Activated CD4-positive, alpha-beta T cell treated with anti-CD3 and anti-CD28 coated beads, Interleukin-2, amount 50 U/mL, for 4 hours (primary cell): Measurements from ENCODE around the gene KSR1.
"Not testable (repeated sequence)": the region's sequence is repeated elsewhere in the genome, so short reads cannot be mapped to it uniquely, and the experiment has no call there.

Source experiments
- DNase-seq, 2 experiments: peaks; one replicate each; pipeline ENCODE4 v3.0.0-alpha.2; 2020

Gene KSR1

DNA sequence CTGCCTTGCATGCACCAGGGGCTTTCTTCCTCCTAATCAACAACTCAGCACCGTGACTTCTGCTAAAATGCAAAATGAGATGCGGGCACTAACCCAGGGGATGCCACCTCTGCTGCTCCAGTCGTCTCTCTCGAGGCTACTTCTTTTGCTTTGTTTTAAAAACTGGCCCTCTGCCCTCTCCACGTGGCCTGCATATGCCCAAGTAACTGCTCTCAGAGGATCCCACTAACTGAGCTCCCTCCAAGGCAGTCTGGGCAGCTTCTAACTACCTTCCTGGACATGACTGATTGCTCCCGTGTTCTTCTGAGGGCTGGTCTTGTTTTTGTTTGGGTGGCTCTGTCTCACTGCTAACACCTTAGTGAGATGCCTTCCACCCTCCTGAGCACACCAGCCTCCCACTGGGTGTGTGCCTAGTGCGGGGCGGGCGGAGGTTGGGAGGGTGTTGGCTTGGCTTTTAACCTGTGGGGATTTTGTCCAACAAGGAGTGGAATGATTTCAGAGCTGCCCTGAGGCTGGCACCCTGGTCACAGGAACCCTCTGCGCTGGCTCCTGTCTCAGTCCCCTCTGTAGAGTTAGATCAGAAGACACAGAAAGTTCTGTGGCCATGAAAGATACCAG lies 165.8 kb downstream of the KSR1 start:
- DNase-seq: no peak

DNA sequence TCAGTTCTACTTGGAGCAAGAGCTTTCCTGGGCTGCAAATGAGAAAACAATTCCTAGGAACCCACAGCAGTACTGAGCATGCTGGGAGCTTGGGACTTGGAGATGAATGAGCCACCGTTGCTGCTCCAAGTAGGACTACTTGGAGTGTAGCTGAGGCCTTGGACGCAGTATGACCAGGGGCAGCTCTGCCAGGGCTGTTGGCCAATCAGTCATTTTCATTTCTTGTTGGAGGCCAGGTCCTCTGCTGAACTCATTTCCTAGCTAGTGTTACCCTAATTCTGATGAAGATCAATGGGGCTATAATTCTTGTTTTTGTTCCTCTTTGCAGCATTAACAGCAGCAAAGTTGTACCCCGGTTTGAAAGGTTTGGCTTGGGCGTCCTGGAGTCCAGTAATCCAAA lies 166.7 kb downstream of the KSR1 start:
- DNase-seq: no peak

DNA sequence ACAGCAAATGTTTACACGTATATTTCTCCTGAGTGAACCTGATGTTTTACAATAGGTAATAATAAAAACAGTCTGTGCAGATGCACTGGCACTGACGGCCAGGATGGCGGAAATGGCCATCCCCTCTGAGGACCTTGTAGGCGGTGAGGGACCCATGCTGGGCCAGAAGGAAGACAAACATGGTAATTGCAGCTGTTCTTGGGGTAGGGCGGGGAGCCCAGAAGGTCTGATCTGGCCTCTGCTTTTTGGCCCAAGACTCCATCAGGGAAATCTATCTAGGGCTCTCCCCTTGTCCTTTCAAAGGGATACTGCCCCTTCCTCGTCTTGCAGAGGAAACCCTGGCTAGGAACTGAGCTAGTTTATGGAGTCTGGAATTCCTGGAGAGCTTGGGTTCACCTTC lies 167.4 kb downstream of the KSR1 start:
- no peak for DNase-seq

DNA sequence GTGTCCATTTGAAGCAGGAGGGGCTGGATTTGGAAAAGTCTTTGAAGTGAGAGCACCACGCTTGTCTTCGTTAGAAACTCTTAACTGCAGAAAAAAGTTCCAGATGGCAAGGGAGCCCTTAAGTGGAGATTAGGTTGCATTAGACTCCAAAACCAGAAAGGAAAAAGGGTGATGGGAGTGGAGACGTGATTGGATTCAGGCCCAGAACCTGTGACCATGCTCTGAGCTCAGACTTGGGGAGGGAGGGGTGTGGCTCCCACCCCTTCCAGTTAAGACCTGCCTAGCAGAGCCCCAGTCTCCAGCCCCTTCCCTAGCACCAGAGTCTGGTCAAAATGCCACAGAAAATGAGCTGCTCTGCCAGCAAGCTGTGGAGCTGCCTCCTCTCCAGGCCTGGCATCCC lies 168.3 kb downstream of the KSR1 start:
- no peak for DNase-seq

DNA sequence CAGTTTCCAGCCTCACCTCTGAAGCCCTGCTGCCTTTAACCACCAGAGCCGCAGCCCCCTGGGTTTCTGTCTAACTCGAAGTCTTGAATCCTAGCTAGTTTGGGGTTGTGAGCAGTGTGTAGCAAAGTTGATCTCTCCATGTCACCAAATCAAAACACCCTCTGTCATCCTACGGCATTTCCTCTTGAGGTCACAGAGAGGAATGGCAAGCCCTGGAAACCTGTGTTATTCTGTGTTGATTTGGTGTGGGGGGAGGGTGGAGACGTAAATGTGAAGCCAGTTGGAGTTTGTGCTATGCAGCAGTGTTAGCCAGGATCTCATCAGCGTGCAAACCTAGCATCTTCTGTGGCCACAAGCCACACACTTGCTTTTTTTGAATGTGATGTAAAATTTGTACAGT lies 169.6 kb downstream of the KSR1 start:
- no peak for DNase-seq

DNA sequence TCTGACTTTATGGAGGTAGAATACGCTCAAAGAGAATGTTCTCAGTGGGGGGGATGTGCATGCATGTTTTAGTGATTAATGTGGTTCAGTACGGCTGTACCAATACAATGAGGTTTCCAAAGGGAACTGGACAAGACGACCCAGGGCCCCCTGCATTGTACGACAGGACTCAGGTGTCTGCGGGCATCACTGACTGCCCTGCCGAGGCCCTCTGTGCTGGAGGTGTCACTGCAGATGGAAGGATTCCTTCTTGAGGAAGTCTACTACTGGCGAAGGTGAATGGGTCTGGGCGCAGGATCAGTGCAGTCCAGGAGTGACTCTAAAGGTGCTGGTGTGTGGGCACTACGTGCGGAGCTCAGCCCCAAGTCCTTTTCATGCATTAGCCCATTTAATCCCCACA lies 171.3 kb downstream of the KSR1 start:
- DNase-seq: no peak

DNA sequence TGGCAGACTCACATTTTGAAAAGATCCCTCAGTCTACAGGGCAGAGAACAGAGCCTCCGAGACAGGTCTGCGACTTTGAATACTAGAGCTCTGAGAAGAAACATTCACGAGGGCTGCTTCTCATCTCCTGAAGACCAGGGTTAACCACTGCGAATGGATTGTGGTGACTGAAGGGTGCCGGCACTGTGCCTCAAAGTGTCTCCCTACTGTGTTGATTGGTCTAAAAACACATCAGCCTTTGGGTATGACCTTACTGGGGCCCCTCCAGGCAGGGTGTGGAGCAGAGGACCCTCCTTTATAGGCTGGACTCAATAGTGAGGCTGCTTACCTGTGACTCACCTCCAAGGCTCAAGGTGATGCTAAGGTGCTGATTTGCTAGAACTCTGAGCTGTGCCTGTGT lies 172.1 kb downstream of the KSR1 start:
- no peak for DNase-seq

DNA sequence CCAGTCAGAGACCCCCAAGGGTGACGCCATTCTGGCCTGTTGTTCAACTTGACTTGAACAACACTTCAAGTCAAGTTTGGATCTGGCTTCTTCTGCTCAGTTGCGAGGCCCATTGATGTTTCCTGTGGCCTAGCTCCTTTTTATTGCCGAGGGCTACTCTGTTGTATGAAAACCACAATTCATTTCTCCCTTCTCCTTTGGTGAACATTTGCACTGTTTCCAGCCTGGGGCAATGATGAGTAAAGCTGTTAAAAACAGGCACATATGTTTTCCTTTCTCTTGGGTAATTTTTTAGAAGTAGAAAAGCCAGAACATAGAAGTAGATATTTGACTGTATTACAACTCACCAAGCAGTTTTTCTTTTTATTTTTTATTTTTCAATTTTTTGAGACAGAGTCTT lies 173.0 kb downstream of the KSR1 start:
- DNase-seq: not testable (repeated sequence)

DNA sequence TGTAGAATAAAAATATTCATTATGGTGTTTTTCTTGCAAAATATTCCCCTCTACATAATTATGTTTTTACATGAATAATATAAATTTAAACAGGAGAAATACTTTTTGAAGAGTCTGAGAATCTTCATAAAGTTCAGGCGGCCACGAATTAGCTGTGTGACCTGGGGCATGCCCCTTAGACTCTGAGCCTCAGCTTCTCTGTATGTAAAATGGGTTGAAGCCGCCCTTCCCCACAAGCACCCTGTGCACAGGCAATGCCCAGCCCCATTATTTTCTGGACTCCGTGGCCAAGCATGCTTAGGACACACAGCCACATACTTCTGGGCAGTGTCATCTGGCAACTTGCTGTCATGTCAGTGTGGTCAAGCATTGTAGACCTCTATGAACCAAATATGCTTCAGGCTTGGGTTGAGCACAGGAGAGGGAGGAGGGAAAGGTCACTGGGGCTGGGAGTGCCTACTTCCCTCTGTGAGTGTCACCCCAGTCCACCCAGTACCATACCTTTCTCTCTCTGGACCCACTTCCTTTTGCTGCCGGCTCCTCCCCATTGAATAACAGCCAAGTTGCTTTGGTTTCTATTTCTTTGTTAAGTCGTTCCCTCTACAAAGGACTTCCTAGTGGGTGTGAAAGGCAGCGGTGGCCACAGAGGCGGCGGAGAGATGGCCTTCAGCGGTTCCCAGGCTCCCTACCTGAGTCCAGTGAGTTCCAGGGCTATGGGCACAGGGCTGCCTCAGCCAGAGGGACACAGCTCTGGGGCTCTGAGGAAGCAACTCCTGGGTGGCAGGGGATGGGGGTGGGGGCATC lies 174.6 kb downstream of the KSR1 start, which contains the start of gene LGALS9:
Gene LGALS9 (plus strand): TSS at position 582 of the 804 bp plus-strand sequence. CDS start 78 bp downstream, at position 660.
- DNase-seq: peak; percentile 7 to 15

DNA sequence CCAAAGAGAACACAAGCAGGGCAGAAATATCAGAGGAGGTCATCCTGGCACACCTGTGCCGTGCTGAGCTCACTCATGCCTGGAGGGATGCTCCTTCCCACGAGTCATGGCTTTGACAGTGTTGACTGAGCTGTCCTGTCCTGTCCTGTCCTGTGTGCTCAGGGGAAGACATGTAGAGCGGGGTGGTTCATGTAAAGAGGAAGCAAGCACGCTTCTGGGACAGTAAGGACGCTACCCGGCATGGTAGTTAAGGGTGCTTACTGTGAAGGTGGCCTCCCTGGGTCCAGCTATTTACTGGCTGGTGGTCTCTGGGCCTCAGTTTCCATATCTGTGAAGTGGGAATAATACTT lies 175.1 kb downstream of the KSR1 start:
- no peak for DNase-seq

DNA sequence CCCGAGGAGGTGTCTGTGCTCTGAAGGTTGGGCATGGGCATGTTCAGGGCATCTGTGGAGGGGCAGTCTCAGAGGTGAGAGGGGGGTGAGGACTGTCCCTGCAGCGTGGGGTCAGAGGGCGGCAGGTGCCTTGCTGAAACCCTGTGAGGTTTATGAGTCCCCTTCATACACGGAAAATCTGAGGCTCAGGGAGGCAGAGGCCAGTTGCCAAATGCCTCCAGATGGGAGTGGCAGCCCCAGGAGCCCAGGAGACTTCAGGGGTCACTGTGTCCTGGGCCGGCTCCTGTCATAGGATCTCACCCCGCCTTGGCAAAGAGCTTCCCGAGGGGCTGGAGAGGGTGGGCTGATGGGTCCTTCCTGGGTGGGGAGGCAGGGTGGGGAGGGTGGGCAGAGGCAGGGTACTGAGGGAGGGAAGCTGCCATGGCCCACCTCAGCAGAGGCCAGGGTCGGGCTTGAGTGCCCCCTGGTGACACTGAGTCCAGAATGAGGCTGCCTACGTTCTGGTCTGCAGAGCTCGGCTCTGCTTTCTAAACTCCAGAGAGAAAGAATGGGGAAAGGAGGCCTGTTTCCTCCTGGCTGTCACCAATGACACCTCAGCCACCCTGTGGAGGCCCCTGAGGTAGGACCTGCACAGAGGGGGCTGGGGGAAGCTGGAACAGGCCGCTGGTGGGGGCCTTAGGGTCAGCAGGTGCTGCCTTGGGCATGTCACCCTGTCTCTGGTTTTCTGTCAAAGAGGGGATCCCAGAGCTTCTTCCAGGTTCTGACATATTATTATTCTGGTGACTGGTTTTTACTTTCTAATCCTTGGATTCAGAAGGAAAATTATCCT lies 175.9 kb downstream of the KSR1 start:
- no peak for DNase-seq

DNA sequence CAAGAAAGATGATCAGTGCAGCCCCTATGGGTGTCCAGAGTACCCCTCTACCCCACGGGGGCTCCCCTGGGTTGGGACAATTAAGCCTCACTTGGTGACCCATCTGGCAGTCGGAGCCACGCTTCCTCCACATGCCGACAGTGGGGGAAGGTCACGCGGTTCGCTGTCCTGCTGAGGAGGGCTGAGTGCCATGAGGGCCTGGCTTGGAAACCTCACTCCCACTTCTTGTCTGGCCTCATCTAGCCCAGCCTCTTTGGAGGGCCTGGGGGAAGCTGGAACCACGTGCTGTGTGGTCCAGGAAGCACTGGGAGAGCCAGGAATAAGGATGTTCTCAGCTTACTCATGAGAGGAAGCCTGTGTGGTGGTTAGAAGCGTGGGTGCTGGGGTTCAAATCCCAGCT lies 176.5 kb downstream of the KSR1 start:
- DNase-seq: not testable (repeated sequence)

DNA sequence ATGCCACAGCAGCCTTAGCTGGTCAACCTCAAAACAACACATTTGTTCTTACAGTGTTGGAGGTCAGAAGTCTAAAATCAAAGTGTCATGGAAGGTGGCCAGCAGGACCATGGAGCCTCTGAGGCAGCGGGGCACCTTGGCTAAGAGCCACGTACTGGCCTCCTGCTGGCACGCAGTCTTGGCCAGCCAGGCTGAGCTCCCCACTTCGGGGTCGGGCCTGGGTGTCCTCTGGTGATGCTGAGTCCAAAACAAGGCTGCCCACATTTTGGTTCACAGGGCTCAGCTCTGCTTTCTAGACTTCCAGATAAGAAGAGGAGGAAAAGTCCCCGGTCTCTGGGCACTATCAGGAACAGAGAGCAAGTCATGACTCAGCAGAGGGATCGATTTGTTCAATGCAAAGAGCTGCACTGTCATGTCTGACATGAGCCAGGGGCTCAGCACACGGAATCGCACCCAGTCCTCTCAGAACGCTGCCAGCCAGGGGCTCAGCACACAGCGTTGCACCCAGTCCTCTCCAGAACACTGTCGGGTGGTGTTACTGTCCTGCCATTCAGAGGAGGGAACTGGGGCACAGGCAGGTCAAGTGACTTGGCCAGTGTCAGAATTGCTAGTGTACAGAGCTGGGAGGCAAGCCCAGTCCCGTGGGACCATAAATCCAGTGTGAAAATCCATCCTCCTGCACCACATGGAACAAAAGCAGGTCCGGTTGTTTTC lies 177.2 kb downstream of the KSR1 start:
- DNase-seq: no peak

DNA sequence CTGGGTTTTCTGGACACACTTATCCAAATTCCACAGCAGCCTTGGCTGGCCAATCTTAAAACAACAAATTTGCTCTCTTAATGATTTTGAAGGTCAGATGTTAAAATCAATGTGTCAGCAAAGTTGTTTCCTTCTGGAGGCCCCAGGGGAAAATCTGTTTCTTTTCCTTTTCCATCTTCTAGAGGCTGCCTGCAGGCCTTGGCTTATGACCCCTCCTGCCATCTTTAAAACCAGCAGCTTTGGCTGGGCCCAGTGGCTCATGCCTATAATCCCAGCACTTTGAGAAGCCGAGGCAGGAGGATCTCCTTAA lies 177.7 kb downstream of the KSR1 start:
- no peak for DNase-seq

DNA sequence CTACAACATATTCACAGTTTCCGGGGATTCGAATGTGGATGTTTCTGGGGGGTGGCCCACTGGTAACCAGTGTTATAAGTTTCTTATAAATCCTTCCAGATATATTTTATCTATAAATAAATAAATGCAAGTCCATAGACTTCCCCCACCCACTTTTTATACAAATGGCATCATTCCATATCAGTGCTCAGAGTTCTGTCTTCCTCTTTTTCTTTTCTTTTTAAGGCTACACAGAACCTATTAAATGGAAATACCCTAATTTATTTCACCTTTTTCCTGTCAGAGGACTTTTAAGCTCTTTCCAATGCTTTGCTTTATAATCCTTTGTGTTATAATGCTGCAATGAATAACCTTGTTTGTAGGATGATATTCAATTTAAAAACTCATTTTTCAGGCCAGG lies 178.5 kb downstream of the KSR1 start:
- no peak for DNase-seq

DNA sequence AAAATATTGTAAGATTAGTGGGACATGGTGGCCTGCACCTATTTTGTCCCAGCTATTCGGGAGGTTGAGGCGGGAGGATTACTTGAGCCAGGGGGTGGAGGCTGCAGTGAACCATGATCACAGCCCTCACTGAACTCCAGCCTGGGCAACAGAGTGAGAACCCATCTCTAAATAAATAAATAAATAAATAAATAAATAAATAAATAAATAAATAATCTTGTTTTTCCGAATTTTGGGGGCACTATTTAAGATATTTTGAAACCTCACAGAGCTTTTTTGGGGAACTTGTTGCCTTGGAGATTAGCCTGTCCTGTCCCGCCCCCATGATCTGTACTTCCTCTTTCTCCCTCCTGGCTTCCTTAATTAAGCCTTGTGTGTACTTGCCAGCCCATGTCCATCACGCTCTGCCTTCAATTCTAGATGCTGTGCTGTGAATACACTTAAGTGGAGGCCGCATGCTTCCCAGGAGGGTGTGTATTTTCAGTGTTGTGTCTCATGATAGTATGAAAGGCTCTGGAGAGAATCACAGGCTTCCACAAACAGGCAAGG lies 179.1 kb downstream of the KSR1 start:
- no peak for DNase-seq

DNA sequence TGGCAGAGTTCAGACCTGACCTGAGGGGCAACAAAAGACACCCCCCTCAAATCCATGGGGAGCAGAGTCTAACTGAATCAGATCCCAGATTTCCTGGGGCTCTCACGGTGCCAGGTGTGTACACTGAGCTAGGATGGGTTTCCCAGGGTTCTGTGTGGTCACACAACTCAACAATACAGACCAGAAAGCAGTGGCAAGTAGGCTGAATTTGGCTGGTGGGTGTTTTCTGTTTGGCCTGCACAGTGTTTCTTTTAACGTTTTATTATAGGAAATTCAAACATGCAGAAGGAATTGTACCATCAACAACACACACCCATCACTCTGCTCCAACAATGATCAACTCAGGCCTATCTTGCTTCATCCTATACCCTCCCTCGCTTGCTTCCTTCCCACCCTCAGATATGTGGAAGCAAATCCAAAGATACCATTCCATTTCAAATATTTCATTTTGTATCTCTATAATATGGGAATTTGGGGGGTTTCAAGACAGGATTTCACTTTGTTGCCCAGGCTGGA lies 179.8 kb downstream of the KSR1 start:
- not testable (repeated sequence) for DNase-seq

DNA sequence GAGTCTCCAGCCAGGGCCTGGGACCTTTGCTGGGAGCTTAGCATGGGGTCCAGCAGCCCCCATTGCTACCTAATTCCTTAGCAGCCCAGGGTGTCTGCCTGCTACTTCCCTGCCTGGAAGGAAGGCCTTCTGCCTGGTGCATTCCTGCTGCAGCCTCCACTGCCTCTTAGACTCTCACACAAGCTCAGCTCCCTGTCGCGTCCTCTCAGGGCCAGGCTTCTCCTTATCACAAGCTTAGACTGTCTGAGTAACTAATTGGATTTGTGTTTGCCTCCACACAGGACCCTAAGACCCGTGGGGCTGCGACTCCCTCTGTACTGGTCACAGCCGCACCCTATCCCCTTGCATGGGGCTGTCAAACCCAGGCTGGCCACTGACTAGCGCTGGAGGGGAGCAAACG lies 181.6 kb downstream of the KSR1 start:
- DNase-seq: not testable (repeated sequence)

DNA sequence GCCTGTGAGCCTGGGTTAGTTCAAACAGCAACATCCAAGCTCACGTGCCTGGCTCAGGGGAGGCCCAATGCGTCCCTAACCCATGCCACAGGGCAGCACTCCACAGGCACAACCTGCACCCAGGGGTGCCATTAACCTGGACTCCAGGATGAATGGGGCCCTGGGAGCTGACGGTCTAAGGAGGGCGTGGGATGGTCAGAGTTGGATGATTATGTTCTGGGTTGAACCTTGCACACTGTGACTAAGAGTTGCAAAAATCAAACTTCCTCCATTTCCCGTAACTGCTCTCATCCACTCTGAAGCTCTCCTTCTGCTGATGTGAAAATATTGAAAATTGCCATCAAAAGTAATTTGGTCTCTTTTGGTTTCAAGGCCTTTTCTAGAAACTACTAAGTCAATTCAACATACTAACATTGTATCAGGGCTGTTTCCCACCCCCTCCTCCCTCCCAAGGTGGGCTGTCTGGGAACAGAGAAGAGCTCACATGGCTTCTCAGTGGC lies 182.2 kb downstream of the KSR1 start:
- not testable (repeated sequence) for DNase-seq

DNA sequence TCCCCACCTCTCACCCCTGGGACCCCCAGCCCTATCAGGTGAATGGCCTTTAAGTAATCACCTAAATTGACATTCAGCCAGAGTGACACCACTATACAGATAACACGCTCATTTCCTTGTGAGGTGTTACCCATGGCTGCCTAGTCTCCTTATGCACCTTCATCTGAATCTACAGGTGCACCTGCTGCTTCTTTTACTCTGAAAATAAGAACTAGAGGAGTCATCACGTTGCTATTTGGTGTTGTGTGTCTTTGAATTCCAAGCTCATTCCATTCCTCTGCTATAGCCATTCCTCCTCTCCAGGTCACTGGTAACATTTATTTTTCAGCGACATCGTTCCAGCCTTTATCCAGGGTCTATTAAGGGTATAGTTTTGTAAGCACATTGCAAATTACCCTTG lies 184.5 kb downstream of the KSR1 start:
- no peak for DNase-seq

DNA sequence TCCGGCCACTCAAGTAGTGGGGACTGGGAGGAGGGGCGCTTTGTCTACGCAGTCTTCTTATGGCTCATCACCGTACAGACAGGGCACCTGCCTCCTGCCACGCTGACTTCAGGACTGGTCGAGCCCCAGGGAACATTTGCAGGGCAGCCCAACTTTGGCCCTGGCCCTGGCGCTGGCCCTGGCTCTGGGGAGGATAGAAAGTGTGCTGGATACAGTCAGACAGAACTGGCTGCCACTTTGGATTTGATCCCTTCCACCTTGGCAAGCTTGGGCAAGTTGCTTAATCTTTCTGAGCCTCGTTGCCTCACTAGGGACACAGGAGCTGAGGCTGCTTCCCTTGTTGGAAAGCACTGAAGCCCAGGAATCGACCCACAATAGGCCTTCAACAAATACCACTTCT lies 188.3 kb downstream of the KSR1 start:
- DNase-seq: no peak

DNA sequence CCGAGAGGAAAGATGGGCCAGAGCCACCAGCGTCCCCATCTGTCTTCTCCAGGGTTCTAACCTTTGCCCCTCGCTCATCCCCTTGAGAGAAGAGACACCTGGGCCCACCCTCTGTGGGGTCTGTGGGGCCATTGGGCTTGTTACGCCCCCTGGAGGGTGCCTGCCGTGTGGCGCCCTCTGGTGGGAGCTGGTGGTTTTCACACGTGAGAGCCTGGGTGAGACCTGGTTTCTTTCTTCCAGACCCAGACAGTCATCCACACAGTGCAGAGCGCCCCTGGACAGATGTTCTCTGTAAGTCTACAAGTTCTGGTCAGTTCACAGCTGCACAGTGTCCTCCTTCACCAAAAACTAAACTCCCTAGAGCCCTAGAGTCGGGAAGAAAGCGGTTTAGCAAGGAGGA lies 189.4 kb downstream of the KSR1 start:
- not testable (repeated sequence) for DNase-seq

DNA sequence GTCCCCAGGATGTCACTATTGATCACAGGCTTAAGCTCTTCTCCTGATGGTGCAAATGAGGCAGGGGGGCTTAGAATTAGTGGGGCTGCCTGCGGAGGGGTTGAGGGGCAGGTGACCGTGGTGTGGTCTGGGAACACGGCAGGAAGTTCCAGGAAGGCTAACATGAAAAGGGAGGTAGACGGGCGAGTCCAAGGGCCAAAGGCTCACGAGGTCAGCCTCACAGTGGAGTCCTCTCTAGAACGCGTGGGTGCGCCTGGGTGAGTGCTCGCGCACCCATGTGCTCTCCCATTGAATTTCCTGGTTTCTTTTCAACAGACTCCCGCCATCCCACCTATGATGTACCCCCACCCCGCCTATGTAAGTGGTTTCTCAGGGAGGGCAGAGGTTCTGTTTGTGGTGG lies 190.0 kb downstream of the KSR1 start:
- DNase-seq: no peak
